ENCODE measurements around the gene FHL2.

- TF ChIP-seq CTCF (IDR thresholded peaks at IDR 0.05) (no peak), POLR2A (IDR thresholded peaks at IDR 0.05) (no peak)
These were observed 5.2 kb upstream of the FHL2 start for GRCh38 chr2:105403783-105404698.

Data from adrenal gland (tissue), 5 donors.